HEK293 (cell line): Measurements from ENCODE around the gene THSD4.

ENCODE experiments used
- CTCF ChIA-PET: fragments of 350-600 bp; formaldehyde crosslinking; extraction: SDS; loops from one replicate; lab custom pipeline; 2021; ENCODE audit warnings: antibody characterized with exemption; lab: Yijun Ruan, JAX
- POLR2A ChIA-PET: fragments of 300-600 bp; formaldehyde crosslinking; extraction: SDS; loops from one replicate; lab custom pipeline; 2020; ENCODE audit warnings: antibody characterized with exemption, inconsistent platforms; lab: Yijun Ruan, JAX
- H3K27ac ChIP-seq: fragments of 200-500 bp; sonication (Bioruptor generic); 2 replicates; pipeline ENCODE4 v1.5.1; 2014; ENCODE audit warnings: low read depth, low read length, control low read depth, inconsistent platforms; ENCODE audit errors: extremely low read depth
- H3K36me3 ChIP-seq, 2 experiments: fragments of 200-500 bp in 1 of 2; sonication (Bioruptor generic) in 1 of 2; 1 replicate in 1 of 2; 2 replicates in 1 of 2; pipeline ENCODE4 v1.5.1; 2014 to 2017; ENCODE audit warnings: inconsistent platforms in 2 of 2, low read length in 2 of 2; ENCODE audit not compliant: control insufficient read depth in 2 of 2, insufficient read depth in 1 of 2
- H3K4me1 ChIP-seq: fragments of 200-500 bp; sonication (Bioruptor generic); 2 replicates; pipeline ENCODE4 v1.5.1; 2014; ENCODE audit warnings: mild to moderate bottlenecking, low read length, inconsistent platforms; ENCODE audit not compliant: control insufficient read depth, insufficient read depth
- H3K4me3 ChIP-seq: 2 replicates; pipeline ENCODE4 v1.5.1; 2011; ENCODE audit warnings: low read depth, mild to moderate bottlenecking, control low read depth, low read length, moderate library complexity
- H3K9me3 ChIP-seq: fragments of 200-500 bp; sonication (Bioruptor generic); 2 replicates; pipeline ENCODE4 v1.5.1; 2014; ENCODE audit warnings: low read depth, low read length, inconsistent platforms; ENCODE audit not compliant: control insufficient read depth, insufficient read depth
- HOXD13 ChIP-seq: sonication (generic); formaldehyde crosslinking; IDR thresholded peaks from 2 replicates; pipeline ENCODE4 v1.8.0; 2022; ENCODE audit warnings: missing genetic modification reagents, borderline replicate concordance
- PRDM1 ChIP-seq: fragments of 450-650 bp; formaldehyde crosslinking; IDR thresholded peaks from 2 replicates; pipeline ENCODE4; 2016; ENCODE audit warnings: missing biosample characterization, missing genetic modification characterization
- PRDM6 ChIP-seq: fragments of 450-650 bp; formaldehyde crosslinking; IDR thresholded peaks from 2 replicates; pipeline ENCODE4 v1.5.1; 2017; ENCODE audit warnings: missing biosample characterization, missing genetic modification characterization
- SCRT1 ChIP-seq: fragments of 450-650 bp; formaldehyde crosslinking; IDR thresholded peaks from 2 replicates; pipeline ENCODE4 v1.5.1; 2016; ENCODE audit warnings: missing biosample characterization, missing genetic modification characterization, borderline replicate concordance
- SCRT2 ChIP-seq: fragments of 450-650 bp; formaldehyde crosslinking; IDR thresholded peaks from 2 replicates; pipeline ENCODE4 v1.5.1; 2016; ENCODE audit warnings: missing biosample characterization, missing genetic modification characterization
- ZBTB11 ChIP-seq: fragments of 450-650 bp; formaldehyde crosslinking; conservative IDR thresholded peaks from 2 replicates; pipeline ENCODE4 v1.5.1; 2016; ENCODE audit warnings: low read depth, missing biosample characterization, missing genetic modification characterization
- ZBTB20 ChIP-seq: fragments of 450-650 bp; formaldehyde crosslinking; IDR thresholded peaks from 2 replicates; pipeline ENCODE4 v1.5.1; 2016; ENCODE audit warnings: missing biosample characterization, missing genetic modification characterization
- ZNF140 ChIP-seq: fragments of 450-650 bp; formaldehyde crosslinking; IDR thresholded peaks from 2 replicates; pipeline ENCODE4 v1.5.1; 2016; ENCODE audit warnings: missing biosample characterization, missing genetic modification characterization
- ZNF146 ChIP-seq: fragments of 450-650 bp; formaldehyde crosslinking; IDR thresholded peaks from 2 replicates; pipeline ENCODE4 v1.5.1; 2016; ENCODE audit warnings: missing biosample characterization, missing genetic modification characterization
- ZNF26 ChIP-seq: fragments of 450-650 bp; formaldehyde crosslinking; IDR thresholded peaks from 2 replicates; pipeline ENCODE4 v1.5.1; 2016; ENCODE audit warnings: missing biosample characterization, missing genetic modification characterization
- ZNF449 ChIP-seq: fragments of 450-650 bp; formaldehyde crosslinking; IDR thresholded peaks from 2 replicates; pipeline ENCODE4 v1.5.1; 2017; ENCODE audit warnings: missing biosample characterization, mild to moderate bottlenecking, missing genetic modification characterization, moderate library complexity
- ZNF514 ChIP-seq: fragments of 450-650 bp; formaldehyde crosslinking; IDR thresholded peaks from 2 replicates; pipeline ENCODE4 v1.5.1; 2016; ENCODE audit warnings: missing biosample characterization, missing genetic modification characterization
- ZNF561 ChIP-seq: fragments of 450-650 bp; IDR thresholded peaks from 2 replicates; pipeline ENCODE4 v1.5.1; 2018; ENCODE audit warnings: missing biosample characterization, missing genetic modification characterization, borderline replicate concordance
- ZNF654 ChIP-seq: fragments of 450-650 bp; formaldehyde crosslinking; IDR thresholded peaks from 2 replicates; pipeline ENCODE4 v1.5.1; 2016; ENCODE audit warnings: low read depth, missing biosample characterization, missing genetic modification characterization
- ZNF658 ChIP-seq: fragments of 450-650 bp; formaldehyde crosslinking; IDR thresholded peaks from 2 replicates; pipeline ENCODE4; 2016; ENCODE audit warnings: missing biosample characterization, missing genetic modification characterization
- ZSCAN18 ChIP-seq: fragments of 450-650 bp; formaldehyde crosslinking; IDR thresholded peaks from 2 replicates; pipeline ENCODE4 v1.5.1; 2016; ENCODE audit warnings: missing biosample characterization, missing genetic modification characterization

THSD4 gene

GRCh38 chr15:71820127-71820526 is 704.9 kb downstream of the THSD4 start:
- POLR2A ChIA-PET: no interaction called here

More at GRCh38 chr15:71820127-71820526, 704.9 kb downstream of the THSD4 start:
- Histone ChIP-seq H3K9me3 (peaks cover 7% of the 10 kb centered on the region), H3K27ac (no peak overlapping the region), H3K36me3 (peaks cover 0 to 19% of the 10 kb centered on the region in 2 experiments; a peak in 2 of 3 replicates), H3K4me3 (no peak overlapping the region), H3K4me1 (no peaks in the 10 kb centered on the region)
- TF ChIP-seq SCRT1 (tag by site-specific recombination) (no peak), ZNF26 (tag by site-specific recombination) (no peak), ZNF658 (no peak), HOXD13 (no peak), ZNF449 (tag by site-specific recombination) (no peak), ZSCAN18 (tag by site-specific recombination) (no peak), ZNF146 (tag by site-specific recombination) (no peak), ZNF561 (tag by site-specific recombination) (no peak), ZNF140 (no peak), ZBTB20 (no peak), ZNF654 (tag by site-specific recombination) (no peak), SCRT2 (tag by site-specific recombination) (no peak), PRDM1 (no peak), PRDM6 (tag by site-specific recombination) (no peak), ZBTB11 (no peak), ZNF514 (tag by site-specific recombination) (no peak)
- CTCF ChIA-PET: no interaction called here
